Gastrocnemius medialis (tissue), 4 donors: ENCODE measurements around the gene ATP6V0B. TPM values are rescaled to one million over a fixed set of nuclear protein-coding genes. Genes with fewer than 3 reads are reported as not detected.

Experiments
- ATAC-seq, 2 donors: fragments of 150-250 bp; one replicate each; pipeline ENCODE4 v1.9.1; 2016
- DNase-seq, 2 donors: peaks; one replicate each; pipeline ENCODE4 v3.0.0-alpha.2; 2019
- H3K27ac ChIP-seq, 4 donors: fragments of 200-600 bp; sonication (generic); 1 replicate in 1 of 4; 2 replicates in 3 of 4; pipeline ENCODE4 v1.5.1; 2016 to 2018; ENCODE audit warnings: mild to moderate bottlenecking in 2 of 4, moderate library complexity in 1 of 4
- H3K27me3 ChIP-seq, 3 donors: fragments of 200-600 bp; sonication (generic) in 2 of 3; 1 replicate in 1 of 3; 2 replicates in 2 of 3; pipeline versions ENCODE4 v1.5.1 to v1.6.0; 2016 to 2019; ENCODE audit warnings: mild to moderate bottlenecking in 1 of 3, moderate library complexity in 1 of 3
- H3K36me3 ChIP-seq, 2 donors: fragments of 200-600 bp; sonication (generic) in 1 of 2; one replicate each; pipeline ENCODE4 v1.5.1; 2017 to 2018
- H3K4me1 ChIP-seq, 2 donors: fragments of 200-600 bp; sonication (generic) in 1 of 2; one replicate each; pipeline ENCODE4 v1.5.1; 2016 to 2017; ENCODE audit warnings: mild to moderate bottlenecking in 2 of 2
- H3K4me3 ChIP-seq, 4 donors: fragments of 200-600 bp; sonication (generic) in 3 of 4; 1 replicate in 1 of 4; 2 replicates in 3 of 4; pipeline ENCODE4 v1.5.1; 2016 to 2019; ENCODE audit warnings: mild to moderate bottlenecking in 2 of 4
- H3K9me3 ChIP-seq, 3 donors: fragments of 200-600 bp; sonication (generic) in 2 of 3; 1 replicate in 1 of 3; 2 replicates in 2 of 3; pipeline ENCODE4 v1.5.1; 2016 to 2019
- POLR2A ChIP-seq, 2 donors: fragments of 450-650 bp; IDR thresholded peaks; one replicate each; pipeline ENCODE4 v1.6.1; 2017; ENCODE audit warnings: antibody characterized with exemption in 2 of 2, mild to moderate bottlenecking in 2 of 2, moderate library complexity in 2 of 2
- in situ Hi-C, 4 donors: fragments of 200-750 bp; cut with MboI; loops; one replicate each; pipeline versions ENCODE4 v1.15.0 to v1.8.0; 2017; ENCODE audit warnings: low sequenced_read_pairs in 4 of 4
- intact Hi-C: fragments of 100-400 bp; cut with DNase I; formaldehyde crosslinking; loops from one replicate; pipeline ENCODE4 v1.15.1; 2023; ENCODE audit warnings: low total_unique reads
- total RNA-seq, 4 donors: library from RNA; depleted of rRNA; stranded (reverse); fragments of >200 nt; gene quantifications; one replicate each; pipeline versions ENCODE4 v1.1.0 to v1.2.3, GENCODE V29; 2016
- TF ChIP-seq, protein P1 (sequence below), 5 experiments: fragments of 450-650 bp in 3 of 5; fragments of 200-600 bp in 2 of 5; sonication (generic) in 2 of 5; IDR thresholded peaks in 4 of 5; conservative IDR thresholded peaks in 1 of 5; 1 replicate in 4 of 5; 2 replicates in 1 of 5; pipeline ENCODE4 v1.5.1; 2016 to 2019; ENCODE audit warnings: antibody characterized with exemption in 5 of 5, mild to moderate bottlenecking in 3 of 5, moderate library complexity in 3 of 5

The ATP6V0B gene
- total RNA-seq, 4 donors from 2014 or later = 156 to 242 (median 195) TPM

DNA sequence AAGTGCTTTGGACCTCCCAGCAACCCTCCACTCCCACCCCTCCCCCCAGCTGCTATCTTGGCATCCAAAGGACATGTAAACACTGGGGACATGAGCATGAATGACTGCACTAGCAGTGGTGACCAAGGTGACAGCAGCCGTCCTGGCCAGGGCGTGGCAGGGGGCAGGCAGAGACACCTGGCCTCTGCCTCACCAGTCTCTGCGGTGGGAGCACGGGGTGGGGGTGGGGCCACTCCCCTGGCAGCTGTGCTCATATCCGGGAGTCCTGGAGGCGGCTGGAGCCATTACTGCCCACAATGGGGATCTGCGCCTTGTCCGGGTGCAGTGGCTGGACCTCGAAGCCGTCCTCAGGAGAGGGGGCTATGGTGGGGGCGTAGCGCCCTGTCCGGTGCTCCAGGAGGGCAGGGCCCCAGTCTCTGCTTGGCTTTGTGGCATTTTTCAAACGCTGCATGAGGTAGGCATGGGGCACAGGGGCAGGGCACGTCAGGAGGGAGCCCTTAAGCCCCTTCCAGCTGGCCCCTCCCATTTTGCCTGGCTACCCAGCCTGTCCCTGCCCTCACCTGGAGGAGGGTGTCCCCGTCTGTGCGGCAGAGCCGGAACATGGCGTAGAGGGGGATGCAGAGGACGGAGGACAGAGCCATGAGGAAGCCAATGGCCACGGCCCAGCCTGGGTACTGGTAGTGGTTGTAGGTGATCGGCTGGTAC, 22.7 kb downstream of the ATP6V0B start:
- H3K36me3 ChIP-seq = no peaks in the 10 kb centered on the region
- in situ Hi-C loops = loop anchor here in 1 of 4 donors (10.0 kb wide), 1 partner anchor 47 kb away; no protein-coding TSS in a partner anchor

DNA sequence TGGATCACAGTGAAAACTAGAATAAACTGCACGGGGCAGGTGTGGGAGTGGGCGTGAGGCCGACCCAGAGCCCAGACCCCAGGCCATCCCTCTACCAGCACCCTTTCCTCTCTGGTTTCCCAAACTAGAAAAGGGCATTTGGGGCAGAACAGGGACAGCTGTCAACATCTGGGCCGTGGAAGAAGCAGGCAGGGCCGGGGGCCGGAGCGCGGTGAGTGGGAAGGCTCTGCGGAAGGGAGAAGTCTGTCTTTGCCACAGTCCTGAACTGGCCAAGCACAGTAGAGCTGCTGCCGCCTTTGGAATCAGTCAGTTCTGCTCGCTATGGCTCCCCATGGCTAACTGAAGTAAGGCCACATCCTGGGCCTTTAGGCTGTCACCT, 23.2 kb downstream of the ATP6V0B start:
- DNase-seq (no peak), ATAC-seq (no peak)
- Histone ChIP-seq H3K27me3 (no peaks in the 10 kb centered on the region), H3K4me3 (no peak overlapping the region), H3K27ac (no peak overlapping the region), H3K36me3 (no peaks in the 10 kb centered on the region), H3K4me1 (no peaks in the 10 kb centered on the region), H3K9me3 (no peaks in the 10 kb centered on the region)
- intact Hi-C loops (no loop called here), in situ Hi-C loops (loop anchor here in 1 of 4 donors (10.0 kb wide), 1 partner anchor 47 kb away; no protein-coding TSS in a partner anchor)
- no peak for TF ChIP-seq POLR2A (IDR thresholded peaks at IDR 0.05)
- TF ChIP-seq, protein P1, sequence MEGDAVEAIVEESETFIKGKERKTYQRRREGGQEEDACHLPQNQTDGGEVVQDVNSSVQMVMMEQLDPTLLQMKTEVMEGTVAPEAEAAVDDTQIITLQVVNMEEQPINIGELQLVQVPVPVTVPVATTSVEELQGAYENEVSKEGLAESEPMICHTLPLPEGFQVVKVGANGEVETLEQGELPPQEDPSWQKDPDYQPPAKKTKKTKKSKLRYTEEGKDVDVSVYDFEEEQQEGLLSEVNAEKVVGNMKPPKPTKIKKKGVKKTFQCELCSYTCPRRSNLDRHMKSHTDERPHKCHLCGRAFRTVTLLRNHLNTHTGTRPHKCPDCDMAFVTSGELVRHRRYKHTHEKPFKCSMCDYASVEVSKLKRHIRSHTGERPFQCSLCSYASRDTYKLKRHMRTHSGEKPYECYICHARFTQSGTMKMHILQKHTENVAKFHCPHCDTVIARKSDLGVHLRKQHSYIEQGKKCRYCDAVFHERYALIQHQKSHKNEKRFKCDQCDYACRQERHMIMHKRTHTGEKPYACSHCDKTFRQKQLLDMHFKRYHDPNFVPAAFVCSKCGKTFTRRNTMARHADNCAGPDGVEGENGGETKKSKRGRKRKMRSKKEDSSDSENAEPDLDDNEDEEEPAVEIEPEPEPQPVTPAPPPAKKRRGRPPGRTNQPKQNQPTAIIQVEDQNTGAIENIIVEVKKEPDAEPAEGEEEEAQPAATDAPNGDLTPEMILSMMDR (IDR thresholded peaks at IDR 0.05 in 4 of 5, conservative IDR thresholded peaks at IDR 0.05 in 1 of 5) = no peak

More for the DNA sequence above, 22.7 kb downstream of the ATP6V0B start:
- H3K9me3 ChIP-seq = no peaks in the 10 kb centered on the region
- H3K4me3 ChIP-seq = no peak overlapping the region
- H3K4me1 ChIP-seq = peaks cover 0 to under 1% of the 10 kb centered on the region in 2 donors
- TF ChIP-seq, protein P1 (IDR thresholded peaks at IDR 0.05 in 4 of 5, conservative IDR thresholded peaks at IDR 0.05 in 1 of 5) = no peak
- no peak for TF ChIP-seq POLR2A (IDR thresholded peaks at IDR 0.05)
- ATAC-seq (no peak), DNase-seq (no peak)
- intact Hi-C loops = no loop called here
- H3K27ac ChIP-seq = no peak overlapping the region
- H3K27me3 ChIP-seq = no peaks in the 10 kb centered on the region

- DNase-seq (no peak), ATAC-seq (no peak)
- Histone ChIP-seq H3K36me3 (no peaks in the 10 kb centered on the region), H3K9me3 (no peaks in the 10 kb centered on the region), H3K27me3 (no peaks in the 10 kb centered on the region), H3K4me3 (no peak overlapping the region), H3K27ac (no peak overlapping the region), H3K4me1 (no peaks in the 10 kb centered on the region)
- intact Hi-C loops = no loop called here
- no peak for TF ChIP-seq POLR2A (IDR thresholded peaks at IDR 0.05)
- TF ChIP-seq, protein P1 (IDR thresholded peaks at IDR 0.05 in 4 of 5, conservative IDR thresholded peaks at IDR 0.05 in 1 of 5) = no peak
- in situ Hi-C loops = loop anchor here in 1 of 4 donors (10.0 kb wide), 1 partner anchor 45 kb away; no protein-coding TSS in a partner anchor
Observed at GRCh38 chr1:43999455-43999854, 24.7 kb downstream of the ATP6V0B start.

- H3K36me3 ChIP-seq = no peaks in the 10 kb centered on the region
- H3K4me3 ChIP-seq = no peak overlapping the region
- H3K27me3 ChIP-seq = no peaks in the 10 kb centered on the region
- no peaks in the 10 kb centered on the region for H3K4me1 ChIP-seq
- no peaks in the 10 kb centered on the region for H3K9me3 ChIP-seq
- intact Hi-C loops (loop anchor here (10.0 kb wide), 1 partner anchor 595 kb away; no protein-coding TSS in a partner anchor), in situ Hi-C loops (loop anchor here in 1 of 4 donors (5.0 kb wide), 1 partner anchor 47 kb away; no protein-coding TSS in a partner anchor)
- TF ChIP-seq POLR2A (IDR thresholded peaks at IDR 0.05) = no peak
- TF ChIP-seq, protein P1 (IDR thresholded peaks at IDR 0.05 in 4 of 5, conservative IDR thresholded peaks at IDR 0.05 in 1 of 5) = no peak
- DNase-seq (no peak), ATAC-seq (no peak)
- H3K27ac ChIP-seq = no peak overlapping the region
Observed at GRCh38 chr1:44000122-44000665, 25.4 kb downstream of the ATP6V0B start.
